Panc1 (cell line): ENCODE measurements around the gene CACNA1C.

Source experiments
- CTCF ChIP-seq: fragments of 450-650 bp; IDR thresholded peaks from 2 replicates; pipeline ENCODE4 v1.5.1; 2017; ENCODE audit warnings: mild to moderate bottlenecking
- POLR2AphosphoS5 ChIP-seq: IDR thresholded peaks from 2 replicates; pipeline ENCODE4 v1.6.1; 2012; ENCODE audit warnings: mild to moderate bottlenecking, low read depth, low read length, moderate library complexity
- TF ChIP-seq, protein P1 (sequence below), 2 experiments: IDR thresholded peaks; 2 replicates each; pipeline ENCODE4 v1.6.1; 2011 to 2012; ENCODE audit warnings: low read depth in 2 of 2, control low read depth in 1 of 2, low read length in 1 of 2, mild to moderate bottlenecking in 1 of 2, moderate library complexity in 1 of 2; ENCODE audit not compliant: insufficient read depth in 1 of 2

DNA sequence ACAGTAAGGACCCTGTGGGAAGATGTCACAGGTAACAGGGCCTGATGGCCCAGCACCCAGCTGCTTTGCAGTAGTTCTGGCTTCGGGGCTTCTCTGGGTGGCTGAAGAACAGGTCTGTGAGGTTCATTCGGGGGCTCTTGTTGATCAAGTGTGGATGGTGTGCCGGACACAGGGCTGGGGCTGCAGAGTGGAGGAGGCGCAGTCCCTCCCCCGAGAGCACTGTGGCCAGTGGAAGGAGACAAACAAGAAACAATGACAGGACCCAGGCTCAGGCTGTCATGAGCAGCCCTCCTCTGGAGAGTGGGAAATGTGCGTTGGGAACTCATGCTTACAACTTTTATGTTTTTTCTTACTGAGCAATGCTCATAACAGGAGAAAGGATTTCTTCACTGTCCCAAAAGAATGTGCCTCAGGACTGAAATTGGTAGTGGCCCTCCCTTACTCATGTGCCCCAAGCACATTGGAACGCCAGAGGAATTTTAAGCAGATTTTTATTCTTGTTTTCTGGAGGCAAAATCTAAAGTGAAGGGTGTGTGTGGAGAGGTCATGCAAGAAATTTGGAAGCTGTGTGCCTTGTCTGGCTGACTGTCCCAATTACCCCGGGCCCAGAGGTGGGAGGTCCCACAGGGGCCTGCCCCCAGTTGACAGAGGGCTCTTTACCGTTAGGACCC is 233.8 kb downstream of the CACNA1C start:
- no peak for TF ChIP-seq CTCF
- TF ChIP-seq POLR2AphosphoS5 = no peak
- TF ChIP-seq, protein P1, sequence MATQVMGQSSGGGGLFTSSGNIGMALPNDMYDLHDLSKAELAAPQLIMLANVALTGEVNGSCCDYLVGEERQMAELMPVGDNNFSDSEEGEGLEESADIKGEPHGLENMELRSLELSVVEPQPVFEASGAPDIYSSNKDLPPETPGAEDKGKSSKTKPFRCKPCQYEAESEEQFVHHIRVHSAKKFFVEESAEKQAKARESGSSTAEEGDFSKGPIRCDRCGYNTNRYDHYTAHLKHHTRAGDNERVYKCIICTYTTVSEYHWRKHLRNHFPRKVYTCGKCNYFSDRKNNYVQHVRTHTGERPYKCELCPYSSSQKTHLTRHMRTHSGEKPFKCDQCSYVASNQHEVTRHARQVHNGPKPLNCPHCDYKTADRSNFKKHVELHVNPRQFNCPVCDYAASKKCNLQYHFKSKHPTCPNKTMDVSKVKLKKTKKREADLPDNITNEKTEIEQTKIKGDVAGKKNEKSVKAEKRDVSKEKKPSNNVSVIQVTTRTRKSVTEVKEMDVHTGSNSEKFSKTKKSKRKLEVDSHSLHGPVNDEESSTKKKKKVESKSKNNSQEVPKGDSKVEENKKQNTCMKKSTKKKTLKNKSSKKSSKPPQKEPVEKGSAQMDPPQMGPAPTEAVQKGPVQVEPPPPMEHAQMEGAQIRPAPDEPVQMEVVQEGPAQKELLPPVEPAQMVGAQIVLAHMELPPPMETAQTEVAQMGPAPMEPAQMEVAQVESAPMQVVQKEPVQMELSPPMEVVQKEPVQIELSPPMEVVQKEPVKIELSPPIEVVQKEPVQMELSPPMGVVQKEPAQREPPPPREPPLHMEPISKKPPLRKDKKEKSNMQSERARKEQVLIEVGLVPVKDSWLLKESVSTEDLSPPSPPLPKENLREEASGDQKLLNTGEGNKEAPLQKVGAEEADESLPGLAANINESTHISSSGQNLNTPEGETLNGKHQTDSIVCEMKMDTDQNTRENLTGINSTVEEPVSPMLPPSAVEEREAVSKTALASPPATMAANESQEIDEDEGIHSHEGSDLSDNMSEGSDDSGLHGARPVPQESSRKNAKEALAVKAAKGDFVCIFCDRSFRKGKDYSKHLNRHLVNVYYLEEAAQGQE (IDR thresholded peaks at IDR 0.05; ENCODE audit: insufficient read depth in 1 of 2, low read depth in 2 of 2, low read length in 1 of 2) = no peak
